SKM-1 treated with dmso at 0.1 percent for 144 hours (cell line): Measurements from ENCODE around the gene ELK1.
"Not testable (repeated sequence)": the region's sequence is repeated elsewhere in the genome, so short reads cannot be mapped to it uniquely, and the experiment has no call there.

ENCODE experiments used
- DNase-seq: peaks from one replicate; lab custom pipeline; 2025; ENCODE audit not compliant: unreplicated experiment; lab: John Stamatoyannopoulos, UW

ELK1 gene

DNA sequence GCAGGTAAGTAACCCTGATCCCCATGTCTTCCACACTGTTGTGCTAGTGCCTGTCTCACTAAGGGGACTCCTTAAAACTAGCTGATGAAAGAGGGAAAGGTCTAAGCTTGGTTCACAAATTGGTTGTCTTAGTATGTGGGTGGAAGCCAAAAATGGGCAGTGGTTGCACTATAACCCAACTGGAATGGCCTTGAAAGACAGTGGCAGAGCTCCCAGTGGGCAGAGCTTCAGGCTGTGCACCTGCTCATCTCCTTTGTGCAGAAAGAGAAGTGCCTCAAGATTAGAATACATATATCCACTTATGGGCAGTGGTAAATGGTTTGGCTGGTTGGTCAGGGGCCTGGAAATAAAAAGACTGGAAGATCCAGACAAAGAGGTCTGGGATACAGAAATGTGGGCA lies 37.9 kb downstream of the ELK1 start:
- no peak for DNase-seq

DNA sequence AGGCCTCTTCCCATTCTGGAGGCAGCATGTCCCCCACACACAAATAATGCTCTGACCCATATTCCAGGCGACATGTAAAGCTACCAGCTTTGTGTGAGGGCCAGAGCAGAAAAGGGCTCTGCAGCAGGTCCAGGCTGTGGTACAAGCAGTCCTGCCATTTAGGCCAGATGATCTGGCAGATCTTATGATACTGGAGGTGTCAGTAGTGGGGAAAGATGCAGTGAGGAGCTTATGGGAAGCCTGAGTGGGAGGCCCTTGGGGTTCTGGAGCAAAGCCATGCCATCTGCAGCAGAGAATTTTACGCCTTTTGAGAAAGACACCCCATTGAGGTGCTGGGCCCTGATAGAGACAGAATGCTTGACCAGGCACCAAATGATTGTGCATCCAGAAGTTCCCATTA lies 38.4 kb downstream of the ELK1 start:
- no peak for DNase-seq

DNA sequence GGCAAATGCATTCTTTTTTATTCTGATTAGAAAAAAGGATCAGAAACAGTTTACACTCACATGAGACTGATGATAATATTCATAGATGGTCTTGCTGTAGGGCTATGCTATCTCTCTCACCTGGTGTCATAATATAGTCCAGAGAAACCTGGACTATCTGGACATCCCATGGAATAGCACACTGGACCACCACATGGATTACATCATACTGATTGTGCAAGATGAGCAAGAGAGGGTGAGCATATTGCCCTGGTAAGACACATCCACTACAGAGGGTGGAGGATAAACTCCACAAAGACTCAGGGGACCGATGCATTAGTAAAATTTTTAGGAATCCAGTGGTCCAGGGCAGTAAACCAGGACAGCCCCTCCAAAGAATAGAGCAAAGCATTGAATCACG lies 38.9 kb downstream of the ELK1 start:
- no peak for DNase-seq

DNA sequence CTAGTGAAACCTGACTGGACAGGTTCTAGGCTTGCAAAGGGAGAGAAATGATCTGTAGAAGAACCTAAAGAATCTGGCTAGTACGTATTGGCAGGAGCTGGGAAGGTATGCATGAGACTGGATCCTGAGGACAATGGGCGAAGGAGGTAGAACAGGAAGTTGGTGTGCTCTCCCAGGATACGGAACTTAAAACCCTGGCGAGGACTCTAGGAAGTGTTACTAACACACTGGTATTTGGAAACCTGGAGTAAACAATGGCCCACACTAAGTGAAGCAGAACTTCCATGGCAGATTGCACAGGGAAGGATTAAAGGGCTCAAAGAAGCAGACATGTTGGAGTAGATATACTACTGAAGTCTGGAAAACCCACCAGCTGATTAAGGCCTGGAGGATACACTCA lies 39.9 kb downstream of the ELK1 start:
- no peak for DNase-seq

DNA sequence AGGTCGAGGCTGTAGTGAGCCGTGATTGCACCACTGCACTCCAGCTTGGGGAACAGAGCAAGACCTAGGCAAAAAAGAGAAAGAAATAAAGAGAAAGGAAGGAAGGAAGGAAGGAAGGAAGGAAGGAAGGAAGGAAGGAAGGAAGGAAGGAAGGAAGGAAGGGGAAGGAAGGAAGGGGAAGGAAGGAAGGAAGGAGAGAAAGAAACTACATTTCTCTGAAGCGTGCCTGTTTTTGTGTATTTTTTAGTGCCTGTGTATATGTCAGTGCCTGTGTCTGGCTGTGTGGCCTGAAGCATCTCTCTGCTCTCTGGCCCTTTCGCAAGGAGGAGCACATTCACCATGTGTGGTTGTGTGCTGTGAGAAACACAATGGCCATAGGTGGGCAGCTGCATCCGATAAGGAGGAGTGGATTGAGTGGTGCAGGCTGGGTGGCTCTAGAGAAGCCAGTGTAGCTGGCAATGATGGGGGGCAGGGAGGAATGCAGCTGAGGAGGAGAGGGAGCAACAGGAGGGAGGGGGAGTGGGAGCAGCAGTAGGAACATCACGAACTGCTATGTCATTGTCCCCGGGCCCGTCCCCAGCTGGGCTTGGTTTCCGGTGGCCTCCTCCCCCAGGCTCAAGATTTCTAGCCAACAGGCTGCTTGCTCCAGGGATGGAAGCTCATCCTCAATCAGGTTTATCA lies 42.1 kb downstream of the ELK1 start:
- no peak for DNase-seq

DNA sequence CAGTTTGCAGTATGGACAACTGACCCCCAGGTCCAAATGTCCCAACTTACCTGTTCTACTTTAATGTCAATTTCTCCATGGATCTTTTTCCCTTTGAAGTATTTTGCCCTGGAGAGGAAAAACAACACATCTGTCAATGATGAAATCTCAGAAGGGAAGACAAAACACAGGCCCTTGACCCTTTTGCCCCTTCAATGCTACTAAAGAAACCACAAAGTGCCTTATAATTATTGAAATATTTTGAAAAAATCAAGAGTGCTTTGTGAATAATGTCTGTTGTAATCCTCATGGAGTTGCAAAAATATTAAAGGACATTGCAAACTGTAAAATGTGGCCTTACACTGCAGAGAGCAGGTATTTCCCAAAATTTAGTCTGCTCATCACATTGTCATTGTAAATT lies 43.3 kb downstream of the ELK1 start:
- DNase-seq, result no peak

DNA sequence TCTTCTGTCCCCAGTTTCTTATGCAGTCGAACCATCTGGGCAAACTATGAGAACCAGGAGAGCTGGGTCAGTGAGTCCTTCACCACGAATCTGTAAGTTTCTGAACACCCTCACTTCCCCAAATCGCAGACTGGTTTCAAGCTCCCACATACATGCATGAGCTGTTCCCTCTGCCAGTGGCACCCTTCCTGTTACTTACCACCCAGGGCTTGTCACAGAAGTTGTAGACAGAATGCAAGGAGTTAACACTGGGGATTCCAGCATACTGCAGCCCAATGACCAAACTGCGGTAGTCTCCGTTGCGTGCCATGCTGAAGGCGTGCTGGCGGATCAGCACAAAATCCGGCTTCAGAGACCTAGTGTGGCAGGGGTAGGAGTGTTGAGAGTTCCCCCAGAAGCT lies 45.3 kb downstream of the ELK1 start:
- DNase-seq, result peak; percentile 12

DNA sequence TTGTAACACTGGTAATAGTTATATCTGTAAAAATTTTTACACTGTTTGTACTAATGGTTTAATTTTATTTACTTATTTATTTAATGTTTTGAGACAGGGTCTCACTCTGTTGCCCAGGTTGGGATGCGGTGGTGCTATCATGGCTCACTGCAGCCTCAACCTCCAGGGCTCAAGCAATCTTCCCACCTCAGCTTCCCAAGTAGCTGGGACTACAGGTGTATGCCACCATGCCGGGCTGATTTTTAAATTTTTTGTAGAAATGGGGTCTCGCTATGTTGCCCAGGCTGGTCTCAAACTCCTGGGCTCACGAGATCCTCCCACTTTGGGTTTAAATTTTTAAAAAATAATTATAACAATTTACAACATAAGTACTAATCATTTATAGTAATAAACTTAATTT lies 47.2 kb downstream of the ELK1 start:
- DNase-seq, result not testable (repeated sequence)

DNA sequence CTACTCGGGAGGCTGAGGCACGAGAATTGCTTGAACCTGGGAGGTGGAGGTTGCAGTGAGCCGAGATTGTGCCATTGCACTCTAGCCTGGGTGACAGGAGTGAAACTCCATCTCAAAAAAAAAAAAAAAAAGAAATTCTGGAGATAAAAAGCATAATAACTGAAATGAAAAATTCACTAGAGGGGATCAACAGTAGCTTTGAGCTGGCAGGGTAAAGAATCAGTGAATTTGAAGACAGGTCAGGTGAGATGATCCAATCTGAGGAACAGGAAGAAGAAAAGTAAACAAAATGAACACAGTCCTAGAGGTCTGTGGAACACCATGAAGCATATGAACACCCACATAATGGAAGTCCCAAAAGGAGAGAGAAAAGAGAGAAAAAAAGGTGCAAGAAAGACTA lies 53.1 kb downstream of the ELK1 start:
- no peak for DNase-seq

DNA sequence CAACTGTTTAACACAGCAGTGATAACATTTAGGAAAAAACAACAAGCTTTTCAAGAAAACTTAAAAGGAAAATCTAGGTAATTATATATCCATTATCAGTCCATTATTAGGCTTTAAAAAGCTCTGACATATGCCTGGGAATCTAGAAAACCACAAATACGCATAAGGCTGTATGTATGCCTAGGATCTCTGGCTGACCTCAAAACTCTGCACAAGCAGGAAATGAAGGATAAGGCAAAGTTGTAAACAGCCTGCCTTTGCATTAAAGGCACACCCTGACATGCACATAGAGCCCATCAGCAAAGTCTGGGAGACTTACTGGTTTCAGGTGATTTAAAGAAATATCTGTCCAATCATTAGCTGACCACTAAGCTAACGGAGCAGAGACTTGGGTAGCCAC lies 54.1 kb downstream of the ELK1 start:
- DNase-seq, result no peak

DNA sequence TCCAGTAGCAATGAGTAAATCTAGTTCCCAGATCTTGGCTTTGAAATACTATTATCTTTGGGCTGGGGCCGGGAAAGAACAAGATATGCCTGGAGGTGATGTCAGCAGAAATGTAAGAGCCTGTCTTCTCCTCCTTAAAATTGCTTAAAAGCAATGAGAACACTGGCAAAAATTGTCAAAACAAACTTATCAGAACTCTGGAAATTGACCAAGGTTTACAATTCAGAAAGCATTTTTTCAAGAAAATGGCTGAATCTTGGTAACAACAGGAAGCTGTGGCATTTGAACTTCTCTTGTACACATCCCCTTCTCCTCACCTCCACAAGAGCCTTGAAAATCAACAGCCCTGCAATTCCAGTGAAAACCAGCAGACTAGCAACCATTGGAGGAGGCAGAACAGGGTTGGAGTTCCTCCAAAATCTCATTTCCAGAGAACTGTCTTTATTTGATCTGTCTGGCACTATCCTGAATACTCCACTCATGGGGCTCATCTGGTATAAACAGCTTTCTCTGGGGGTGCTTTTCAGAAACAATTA lies 54.6 kb downstream of the ELK1 start:
- DNase-seq, result no peak

DNA sequence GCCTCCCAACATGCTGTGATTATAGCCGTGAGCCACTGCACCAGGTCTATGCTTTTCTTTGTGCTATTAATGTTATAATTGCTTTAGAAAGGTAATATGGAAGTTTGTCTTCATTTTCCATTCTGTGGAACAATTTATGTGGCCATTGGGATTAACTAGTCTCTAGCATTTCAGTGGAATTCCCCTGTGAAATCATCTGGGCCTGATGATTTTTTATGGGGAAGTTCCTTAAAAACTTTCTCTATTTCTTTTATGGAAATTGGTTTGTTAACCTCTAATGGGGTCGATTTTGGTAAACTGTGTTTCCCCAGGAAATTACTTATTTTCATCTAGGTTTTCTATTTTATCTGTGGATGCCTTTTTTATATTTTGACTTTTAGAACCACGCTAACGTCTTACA lies 56.8 kb downstream of the ELK1 start:
- no peak for DNase-seq

DNA sequence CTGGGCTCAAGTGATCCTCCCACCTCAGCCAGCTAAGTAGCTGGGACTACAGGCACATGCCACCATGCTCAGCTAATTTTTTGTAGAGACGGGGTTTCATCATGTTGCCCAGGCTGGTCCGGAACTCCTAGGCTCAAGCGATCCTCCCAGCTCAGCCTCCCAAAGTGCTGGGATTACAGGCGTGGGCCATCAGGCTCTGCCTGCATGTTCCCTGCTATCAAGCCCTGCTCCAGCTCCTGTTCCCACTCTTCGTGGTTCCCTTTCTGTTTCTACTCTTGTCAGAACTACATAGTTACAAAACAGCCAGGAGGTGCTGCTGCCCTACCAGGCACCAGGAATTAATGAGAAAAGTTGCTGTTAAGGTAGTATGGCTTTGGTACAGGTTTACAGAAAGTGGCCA lies 59.4 kb downstream of the ELK1 start:
- no peak for DNase-seq

DNA sequence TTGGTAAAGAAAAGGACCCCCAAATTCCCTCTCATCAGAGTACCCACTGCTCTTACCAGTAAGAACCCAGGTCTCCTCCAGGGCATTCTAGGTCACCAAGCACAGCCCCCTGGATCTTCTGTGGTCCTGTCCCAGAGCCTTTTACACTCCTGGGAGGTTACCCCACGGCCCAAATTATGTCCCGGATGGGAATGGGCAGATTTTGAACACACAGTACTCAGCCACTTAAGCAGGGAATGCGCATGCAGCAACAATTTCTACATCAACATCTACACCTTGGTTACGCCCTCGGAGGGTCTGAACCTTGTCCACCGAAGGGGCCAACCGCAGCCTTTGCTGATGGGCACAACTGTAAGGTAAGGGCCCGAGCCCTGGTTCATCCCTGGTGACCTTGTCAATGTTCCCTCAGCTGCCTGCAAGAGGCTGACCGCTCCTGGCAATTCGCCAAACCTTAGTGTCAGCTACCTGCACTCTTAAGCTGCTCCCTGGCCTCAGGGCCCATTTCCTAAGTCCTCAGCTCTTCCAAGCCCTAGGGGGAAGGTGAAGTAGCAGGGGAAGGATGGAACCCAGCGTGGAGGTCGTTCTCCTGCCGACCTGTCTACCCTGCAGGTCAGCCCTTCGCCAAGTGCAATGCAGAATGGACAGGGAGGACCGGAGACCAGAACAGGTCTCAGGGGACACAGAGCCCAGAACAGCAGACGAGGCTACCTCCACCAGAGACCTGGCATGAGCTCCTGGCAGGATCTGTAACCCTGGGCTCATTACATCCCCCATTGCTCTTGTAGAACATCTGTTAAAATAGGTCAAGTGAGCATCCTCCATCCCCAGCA lies 62.2 kb downstream of the ELK1 start:
- DNase-seq, result no peak

DNA sequence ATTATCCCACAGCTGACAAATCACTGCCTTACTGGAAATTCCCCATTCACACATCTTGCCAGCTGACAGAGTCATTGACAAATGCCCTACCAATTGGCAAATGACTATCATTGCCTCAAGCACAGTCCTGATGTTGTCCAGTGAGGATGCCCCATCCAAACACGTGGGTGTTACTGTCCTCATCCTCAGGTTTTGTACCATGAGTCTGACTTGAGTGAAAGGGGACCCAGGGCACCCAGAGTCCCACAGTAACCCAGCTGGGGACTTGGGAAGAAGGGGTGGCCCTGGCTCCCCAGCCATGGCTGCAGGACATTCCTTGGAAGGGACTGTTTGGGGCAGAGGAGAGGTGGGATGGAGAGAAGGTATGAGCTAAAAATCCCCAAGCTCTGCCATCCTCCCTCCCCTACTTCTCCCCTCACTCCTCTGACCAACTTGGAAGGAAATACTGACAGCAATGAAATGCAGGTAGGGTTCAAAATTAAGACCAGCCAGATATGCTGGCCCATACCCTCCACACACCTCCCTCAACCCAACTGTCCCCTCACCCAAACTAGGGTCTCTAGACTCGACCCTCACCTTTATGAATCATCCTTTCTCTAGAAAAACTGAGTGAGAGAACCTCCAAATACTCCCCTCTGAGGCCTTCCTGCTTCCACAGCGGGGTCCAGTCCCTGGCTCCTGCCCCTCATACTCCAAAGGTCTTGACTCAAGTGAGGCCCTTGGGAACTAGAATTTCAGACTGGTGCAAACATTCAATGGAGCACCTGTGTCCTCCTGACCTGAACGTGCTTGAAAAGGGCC lies 63.1 kb downstream of the ELK1 start:
- DNase-seq, result no peak

DNA sequence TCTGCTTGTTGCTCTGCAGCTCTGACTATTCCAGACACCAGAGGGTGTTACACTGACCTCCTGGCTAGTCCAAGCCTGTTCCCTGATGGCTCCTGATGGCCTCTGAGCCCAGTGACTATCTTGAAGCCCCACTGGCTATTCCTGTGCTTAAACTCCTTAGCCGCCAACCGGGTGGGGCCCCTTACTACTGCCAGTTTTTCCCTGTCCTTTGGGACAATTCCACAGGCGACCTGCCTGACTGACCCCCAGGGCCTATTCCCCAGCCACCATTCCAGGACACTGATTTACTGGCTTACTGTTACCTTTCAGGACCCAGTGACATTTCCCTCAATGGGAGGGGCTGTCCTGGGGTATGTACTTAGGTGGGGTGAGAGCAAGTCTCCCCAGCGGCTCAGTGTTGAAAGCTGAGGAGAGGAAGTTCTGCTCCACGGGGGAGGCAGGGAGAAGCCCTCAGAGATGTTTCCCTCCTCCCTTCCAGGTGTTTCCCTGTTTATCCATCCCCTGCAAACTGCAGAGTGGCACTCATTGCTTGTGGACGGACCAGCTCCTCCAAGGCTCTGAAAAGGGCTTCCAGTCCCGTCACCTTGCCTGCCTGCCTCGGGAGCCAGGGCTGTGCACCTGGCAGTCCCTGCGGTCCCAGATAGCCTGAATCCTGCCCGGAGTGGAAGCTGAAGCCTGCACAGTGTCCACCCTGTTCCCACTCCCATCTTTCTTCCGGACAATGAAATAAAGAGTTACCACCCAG lies 64.1 kb downstream of the ELK1 start:
- DNase-seq, result no peak
